ENCODE data around the gene ZIC1.

ZIC1 gene

DNA sequence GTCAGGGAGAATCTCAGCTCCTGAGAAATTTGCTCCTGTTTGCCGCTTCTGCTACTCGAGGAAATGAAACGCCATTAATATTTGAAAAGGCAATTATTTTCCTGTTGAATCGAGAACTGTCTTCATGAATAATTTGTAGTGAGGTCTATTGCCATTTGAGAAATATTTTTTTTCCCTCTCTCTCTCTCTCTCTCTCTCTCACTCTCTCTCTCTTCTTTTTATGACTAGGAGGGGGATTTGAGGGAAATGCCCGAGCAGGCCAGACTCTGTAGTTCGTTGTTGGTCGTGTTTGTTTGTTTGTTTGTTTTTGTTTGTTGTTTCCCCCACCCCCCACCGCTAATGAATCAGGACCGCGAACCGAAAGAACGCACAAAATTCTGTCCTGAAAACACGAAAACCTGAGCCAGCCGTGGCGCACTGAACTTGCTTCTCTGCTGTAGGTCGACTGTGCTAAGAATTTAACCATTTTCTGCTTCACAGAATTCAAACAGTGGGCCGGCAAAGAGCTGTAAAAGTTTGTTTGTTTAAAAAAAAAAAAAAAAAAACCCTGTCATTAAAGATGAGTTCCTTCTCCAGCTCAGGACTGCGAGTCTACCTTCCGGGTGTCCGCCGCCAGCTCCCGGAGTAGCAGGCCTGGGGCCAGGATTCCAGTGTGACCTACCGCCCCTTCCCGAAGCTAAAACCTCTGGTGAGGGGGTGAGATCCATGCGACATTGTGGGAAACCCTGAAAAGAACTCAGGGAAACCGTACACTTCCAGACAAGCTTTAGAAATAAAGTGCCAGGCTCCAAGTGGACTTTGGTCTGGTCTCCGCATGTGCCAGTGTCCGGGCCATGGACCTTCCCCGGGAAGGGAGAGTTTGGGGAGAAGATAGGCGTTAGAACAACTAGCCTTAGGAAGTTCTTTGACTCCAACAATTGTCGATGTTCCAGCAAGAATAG, 15.0 kb upstream of the ZIC1 start:
- TF ChIP-seq, protein P1, sequence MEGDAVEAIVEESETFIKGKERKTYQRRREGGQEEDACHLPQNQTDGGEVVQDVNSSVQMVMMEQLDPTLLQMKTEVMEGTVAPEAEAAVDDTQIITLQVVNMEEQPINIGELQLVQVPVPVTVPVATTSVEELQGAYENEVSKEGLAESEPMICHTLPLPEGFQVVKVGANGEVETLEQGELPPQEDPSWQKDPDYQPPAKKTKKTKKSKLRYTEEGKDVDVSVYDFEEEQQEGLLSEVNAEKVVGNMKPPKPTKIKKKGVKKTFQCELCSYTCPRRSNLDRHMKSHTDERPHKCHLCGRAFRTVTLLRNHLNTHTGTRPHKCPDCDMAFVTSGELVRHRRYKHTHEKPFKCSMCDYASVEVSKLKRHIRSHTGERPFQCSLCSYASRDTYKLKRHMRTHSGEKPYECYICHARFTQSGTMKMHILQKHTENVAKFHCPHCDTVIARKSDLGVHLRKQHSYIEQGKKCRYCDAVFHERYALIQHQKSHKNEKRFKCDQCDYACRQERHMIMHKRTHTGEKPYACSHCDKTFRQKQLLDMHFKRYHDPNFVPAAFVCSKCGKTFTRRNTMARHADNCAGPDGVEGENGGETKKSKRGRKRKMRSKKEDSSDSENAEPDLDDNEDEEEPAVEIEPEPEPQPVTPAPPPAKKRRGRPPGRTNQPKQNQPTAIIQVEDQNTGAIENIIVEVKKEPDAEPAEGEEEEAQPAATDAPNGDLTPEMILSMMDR (IDR thresholded peaks at IDR 0.05), result no peak

DNA sequence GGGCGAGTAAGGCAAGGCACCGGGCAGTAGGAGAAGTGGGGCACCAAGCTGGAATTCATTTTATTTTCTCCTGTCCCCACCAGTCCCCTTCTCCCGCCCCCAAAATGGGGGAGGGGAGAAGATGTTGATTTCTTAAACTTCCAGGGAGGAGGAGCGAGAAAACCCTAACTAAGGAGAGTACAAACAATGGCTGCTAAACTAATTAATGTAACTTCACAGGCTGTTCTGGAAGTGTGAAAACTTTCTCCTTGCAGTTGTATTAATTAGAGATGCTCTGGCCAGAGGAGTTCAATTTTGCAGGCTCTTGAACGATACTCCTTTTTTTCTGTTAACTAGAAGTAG, 14.3 kb upstream of the ZIC1 start:
- TF ChIP-seq, protein P1 (IDR thresholded peaks at IDR 0.05), result no peak

DNA sequence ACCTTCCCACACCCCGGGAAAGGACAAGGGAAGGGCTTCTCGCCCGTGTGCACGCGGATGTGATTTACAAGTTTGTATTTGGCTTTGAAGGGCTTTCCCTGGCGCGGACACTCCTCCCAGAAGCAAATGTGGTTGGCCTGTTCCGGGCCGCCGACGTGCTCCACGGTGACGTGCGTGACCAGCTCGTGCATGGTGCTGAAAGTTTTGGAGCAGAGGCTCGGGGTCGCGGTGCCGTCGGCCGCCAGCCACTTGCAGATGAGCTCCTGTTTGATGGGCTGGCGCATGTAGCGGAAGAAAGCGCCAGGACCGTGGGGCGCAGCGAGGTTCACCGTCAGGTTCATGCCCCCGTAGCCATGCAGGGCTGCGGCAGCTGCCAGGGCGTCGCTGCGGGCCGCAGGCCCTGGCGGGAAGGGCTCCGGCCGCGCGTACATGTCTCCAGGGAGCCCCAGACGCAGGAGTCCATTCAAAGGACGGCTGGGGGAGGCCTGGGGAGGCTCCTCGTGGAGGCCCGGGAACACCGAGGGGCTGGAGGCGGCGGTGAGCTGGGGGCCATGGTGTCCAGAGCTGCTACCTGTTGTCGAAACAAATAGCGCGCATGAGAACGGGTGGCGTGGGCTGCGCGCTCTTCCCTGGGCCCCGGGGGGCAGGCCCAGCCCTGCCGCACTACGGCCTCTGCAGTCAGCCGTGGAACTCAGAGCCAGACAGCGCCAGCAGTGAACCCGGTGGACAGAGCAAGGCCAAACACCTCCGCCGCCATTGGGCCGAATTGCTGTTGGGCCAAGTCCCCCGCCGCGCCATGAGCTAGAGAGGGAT, 13.1 kb upstream of the ZIC1 start:
- TF ChIP-seq, protein P1 (IDR thresholded peaks at IDR 0.05), result no peak

DNA sequence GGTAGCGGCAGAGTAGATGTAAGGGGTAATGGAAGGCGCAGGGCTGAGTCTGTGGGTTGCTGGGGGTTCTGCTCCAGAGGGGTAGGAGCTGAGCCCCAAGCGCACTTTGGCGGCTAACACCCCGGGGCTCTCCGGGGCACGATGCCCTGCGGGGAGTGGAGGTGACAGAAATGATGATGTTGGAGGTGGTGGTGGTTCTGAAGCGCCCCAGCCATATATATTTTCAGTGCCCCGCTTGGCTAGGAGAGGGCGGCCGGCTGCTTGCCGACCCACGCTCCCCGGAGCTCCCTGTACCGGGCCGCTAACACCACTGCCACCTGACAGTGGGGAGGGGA, 12.5 kb upstream of the ZIC1 start:
- TF ChIP-seq, protein P1 (IDR thresholded peaks at IDR 0.05), result no peak

DNA sequence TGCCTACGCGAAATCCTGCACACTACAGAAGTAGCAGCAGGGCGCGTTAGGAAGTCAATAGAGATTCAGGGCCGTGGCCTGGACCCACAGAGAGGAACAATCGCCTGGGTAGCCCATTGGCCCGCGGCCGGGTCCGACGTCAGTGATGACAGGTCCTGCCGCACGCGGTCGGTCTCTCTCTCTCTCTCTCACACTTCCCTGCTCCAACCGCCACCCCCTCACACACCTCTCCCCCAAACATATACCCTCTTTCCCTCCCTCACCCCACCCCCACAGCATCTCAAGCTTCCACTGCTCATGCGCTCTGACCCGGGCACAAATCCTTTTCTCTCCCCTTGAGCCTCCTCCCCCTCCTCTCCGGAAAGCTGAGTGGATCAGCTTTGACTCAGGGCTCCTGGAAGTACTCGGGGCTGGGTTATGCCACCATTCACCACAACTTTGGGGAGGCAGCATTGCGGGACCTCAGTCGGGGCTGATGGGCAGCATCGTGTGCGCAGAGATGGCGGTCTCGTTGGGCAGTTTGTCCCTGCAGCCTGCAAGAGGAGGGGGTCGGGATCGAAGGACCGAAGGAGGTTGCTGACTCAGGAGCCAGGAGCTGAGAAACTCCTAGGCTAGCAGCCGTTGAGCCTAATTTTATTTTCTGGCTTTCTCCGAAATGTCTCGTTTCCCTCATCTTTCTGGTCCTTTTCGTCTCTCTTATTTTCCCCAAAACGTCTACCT, 11.8 kb upstream of the ZIC1 start:
- TF ChIP-seq, protein P1 (IDR thresholded peaks at IDR 0.05), result no peak

DNA sequence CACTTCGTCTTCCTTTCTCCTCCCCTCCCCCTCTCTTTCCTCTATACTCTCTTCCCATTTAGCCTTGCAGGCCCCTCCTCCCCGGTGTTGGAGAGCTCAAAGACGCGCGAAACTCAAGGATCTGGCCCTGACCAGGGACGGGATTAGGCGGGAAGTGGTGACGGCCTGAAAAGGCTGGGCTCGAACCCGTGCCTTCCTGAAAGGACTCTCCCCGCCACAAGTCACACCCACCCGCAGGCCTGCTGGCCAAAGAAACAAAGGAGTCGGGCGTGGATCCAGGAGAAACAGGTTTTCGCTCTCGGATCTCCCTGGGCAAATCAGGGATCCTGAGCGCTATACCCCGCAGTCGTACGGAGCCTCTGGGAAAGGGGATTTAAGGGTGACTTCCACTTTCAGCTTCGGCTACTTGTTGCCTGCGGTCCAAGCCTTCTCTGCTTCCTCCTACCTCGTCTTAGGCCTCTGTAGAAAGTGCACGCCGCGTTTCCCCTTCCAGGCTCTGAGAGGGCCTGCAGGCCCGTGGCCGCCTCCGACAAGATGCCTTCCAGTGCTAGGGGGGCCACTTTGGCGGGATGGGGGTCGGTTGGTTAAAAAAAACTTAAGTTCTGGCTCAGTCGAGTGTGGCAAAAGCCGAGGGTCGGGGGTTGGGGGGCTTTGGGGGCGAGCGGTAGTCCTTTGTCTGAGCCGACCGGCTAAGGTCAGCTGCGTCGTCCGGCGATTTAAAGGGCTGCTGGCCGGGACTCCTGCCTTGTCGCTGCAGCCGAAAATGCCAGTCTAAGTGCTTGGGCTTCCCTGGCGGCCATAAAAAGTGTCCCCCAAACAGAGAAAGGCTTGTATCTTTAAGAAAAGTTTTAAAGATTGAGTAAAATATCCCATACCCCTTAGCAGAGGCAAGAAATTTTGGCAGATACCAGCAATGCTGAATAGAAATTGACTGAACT, 11.0 kb upstream of the ZIC1 start:
- TF ChIP-seq, protein P1 (IDR thresholded peaks at IDR 0.05), result no peak
